Stimulated activated effector memory CD8-positive, alpha-beta T cell treated with anti-CD3 and anti-CD28 coated beads, Interleukin-12 subunit alpha, Interleukin-12 subunit beta, amount 100 ng/mL, for 72 hours (primary cell): ENCODE measurements around the gene NINJ2.
A peak's percentile ranks its signal among the peaks of the same experiment; 100 is the strongest.
"Not testable (repeated sequence)": the region's sequence is repeated elsewhere in the genome, so short reads cannot be mapped to it uniquely, and the experiment has no call there.

Source experiments
- ATAC-seq: fragments of 150-1000 bp; cut with Tn5 transposase; 2 replicates; pipeline ENCODE4 v1.10.0; 2021
- DNase-seq, 2 donors: peaks; one replicate each; pipeline ENCODE4 v3.0.0; 2021 to 2022; ENCODE audit warnings: low spot score in 2 of 2
- H3K27ac Mint-ChIP-seq: one replicate; pipeline ENCODE4 v1.8.0; 2022; ENCODE audit warnings: mild to moderate bottlenecking, mixed read lengths
- H3K36me3 Mint-ChIP-seq: one replicate; pipeline ENCODE4 v1.8.0; 2022; ENCODE audit warnings: mild to moderate bottlenecking, mixed read lengths
- H3K4me1 Mint-ChIP-seq: one replicate; pipeline ENCODE4 v1.8.0; 2022; ENCODE audit warnings: mixed read lengths
- H3K4me3 Mint-ChIP-seq: one replicate; pipeline ENCODE4 v1.8.0; 2022; ENCODE audit warnings: mild to moderate bottlenecking, mixed read lengths
- H3K9me3 Mint-ChIP-seq: one replicate; pipeline ENCODE4 v1.8.0; 2022; ENCODE audit warnings: mixed read lengths

NINJ2 gene

GRCh38 chr12:579420-580110 is 83.7 kb downstream of the NINJ2 start:
- ATAC-seq (no peak), DNase-seq (no peak)
- Mint-ChIP-seq H3K4me1 (peaks cover 30% of the 10 kb centered on the region), H3K9me3 (no peaks in the 10 kb centered on the region), H3K27ac (no peak overlapping the region), H3K4me3 (no peak overlapping the region), H3K36me3 (no peaks in the 10 kb centered on the region)

- DNase-seq (no peak), ATAC-seq (no peak)
- Mint-ChIP-seq H3K4me1 (peaks cover 32% of the 10 kb centered on the region), H3K27ac (no peak overlapping the region), H3K4me3 (no peak overlapping the region), H3K9me3 (no peaks in the 10 kb centered on the region), H3K36me3 (no peaks in the 10 kb centered on the region)
Observed at GRCh38 chr12:578748-579419, 84.4 kb downstream of the NINJ2 start.

DNA sequence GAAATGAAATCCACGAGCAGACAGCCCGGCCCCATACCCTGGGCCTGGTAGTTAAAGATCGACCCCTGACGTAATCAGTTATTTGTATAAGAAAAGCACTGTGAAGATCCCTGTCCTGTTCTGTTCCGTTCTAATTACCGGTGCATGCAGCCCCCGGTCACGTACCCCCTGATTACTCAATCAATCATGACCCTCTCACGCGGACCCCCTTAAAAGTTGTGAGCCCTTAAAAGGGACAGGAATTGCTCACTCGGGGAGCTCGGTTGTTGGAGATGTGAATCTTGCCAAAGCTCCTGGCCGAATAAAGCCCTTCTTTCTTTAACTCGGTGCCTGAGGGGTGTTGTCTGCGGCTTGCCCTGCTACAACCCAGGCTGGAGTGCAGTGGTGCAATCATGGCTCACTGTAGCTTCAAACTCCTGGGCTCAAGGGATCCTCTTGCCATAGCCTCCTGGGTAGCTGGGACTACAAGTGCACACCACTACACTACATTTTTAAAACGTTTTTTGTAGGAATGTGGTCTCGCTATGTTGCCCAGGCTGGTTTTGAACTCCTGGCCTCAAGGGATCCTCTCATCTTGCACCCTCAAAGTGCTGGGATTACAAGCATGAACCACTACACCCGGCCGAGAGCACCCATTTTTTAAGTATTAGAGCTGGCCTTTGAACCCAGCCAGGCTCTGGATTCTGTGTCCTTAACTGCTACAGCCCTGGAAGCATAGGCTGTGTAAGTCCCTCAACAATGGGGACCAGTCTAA is 85.1 kb downstream of the NINJ2 start:
- not testable (repeated sequence) for ATAC-seq, H3K36me3 Mint-ChIP-seq, H3K27ac Mint-ChIP-seq, H3K4me3 Mint-ChIP-seq, H3K9me3 Mint-ChIP-seq, DNase-seq
- H3K4me1 Mint-ChIP-seq, result peaks cover 32% of the 10 kb centered on the region

GRCh38 chr12:576615-577110 is 86.6 kb downstream of the NINJ2 start:
- ATAC-seq, result no peak
- peak overlapping the region; percentile 76 for H3K27ac Mint-ChIP-seq
- peak overlapping the region; percentile 50 for H3K4me3 Mint-ChIP-seq

GRCh38 chr12:575948-576614 is 87.2 kb downstream of the NINJ2 start:
- DNase-seq (peak; percentile 95 to 99), ATAC-seq (peak; percentile 92)
- no peaks in the 10 kb centered on the region for H3K36me3 Mint-ChIP-seq
- peaks cover 47% of the 10 kb centered on the region for H3K4me1 Mint-ChIP-seq
- H3K4me3 Mint-ChIP-seq, result peak overlapping the region; percentile 50
- H3K9me3 Mint-ChIP-seq, result no peaks in the 10 kb centered on the region
- H3K27ac Mint-ChIP-seq, result peak overlapping the region; percentile 76

More at GRCh38 chr12:576615-577110, 86.6 kb downstream of the NINJ2 start:
- H3K9me3 Mint-ChIP-seq, result no peaks in the 10 kb centered on the region
- no peaks in the 10 kb centered on the region for H3K36me3 Mint-ChIP-seq
- no peak for DNase-seq
- peaks cover 41% of the 10 kb centered on the region for H3K4me1 Mint-ChIP-seq

DNA sequence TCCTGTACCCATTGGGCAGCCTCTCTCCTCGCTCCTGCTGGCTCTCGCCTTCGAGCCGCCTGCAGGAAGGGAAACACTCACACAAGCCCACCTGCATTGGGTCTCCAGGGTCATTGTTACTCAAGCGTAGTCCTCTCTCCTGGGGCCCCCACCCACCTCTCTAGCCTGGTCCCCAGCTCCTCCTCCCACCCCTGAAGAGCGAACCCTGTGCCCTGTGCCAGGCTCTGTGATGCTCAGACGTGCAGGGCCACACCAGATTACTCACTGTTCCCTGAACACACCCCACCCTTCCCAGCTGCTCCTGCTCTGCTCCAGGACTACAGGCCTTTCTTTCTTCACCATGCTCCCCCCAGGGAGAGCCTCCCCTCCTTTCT is 88.1 kb downstream of the NINJ2 start:
- Mint-ChIP-seq H3K4me3 (no peak overlapping the region), H3K4me1 (peaks cover 44% of the 10 kb centered on the region), H3K9me3 (no peaks in the 10 kb centered on the region)

DNA sequence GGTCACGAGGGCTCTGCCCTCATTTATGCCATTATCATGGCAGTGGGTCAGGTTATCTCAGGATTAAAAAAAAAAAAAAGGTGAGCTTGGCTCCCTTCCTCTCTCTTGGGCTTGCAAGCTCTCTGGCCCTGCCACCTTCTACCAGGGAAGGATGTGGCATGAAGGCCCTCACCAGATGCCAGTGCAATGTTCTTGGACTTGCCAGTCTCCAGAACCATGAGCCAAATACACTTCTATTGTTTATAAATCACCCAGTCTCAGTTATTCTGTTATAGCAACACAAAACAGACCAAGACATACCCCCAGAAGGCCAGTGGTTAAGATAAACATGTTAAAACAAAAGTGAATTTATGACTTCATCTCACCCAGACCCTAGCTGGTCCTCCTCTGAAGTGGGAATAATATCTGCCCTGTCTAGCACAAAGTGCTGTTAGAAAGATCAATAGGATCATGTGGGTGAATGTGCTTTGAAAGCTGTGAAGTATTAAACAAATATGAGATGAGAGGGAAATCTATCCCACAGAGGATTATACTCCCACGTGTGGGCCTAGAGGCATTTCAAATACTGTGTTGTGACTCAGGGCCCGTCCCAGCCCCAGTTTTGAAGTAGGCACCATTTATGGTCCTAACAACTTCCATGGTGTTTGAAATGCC is 88.6 kb downstream of the NINJ2 start:
- no peak for ATAC-seq
- H3K27ac Mint-ChIP-seq, result peak overlapping the region; percentile 76

More for the DNA sequence above, 88.1 kb downstream of the NINJ2 start:
- no peaks in the 10 kb centered on the region for H3K36me3 Mint-ChIP-seq
- DNase-seq (no peak), ATAC-seq (no peak)
- H3K27ac Mint-ChIP-seq, result peak overlapping the region; percentile 76

DNA sequence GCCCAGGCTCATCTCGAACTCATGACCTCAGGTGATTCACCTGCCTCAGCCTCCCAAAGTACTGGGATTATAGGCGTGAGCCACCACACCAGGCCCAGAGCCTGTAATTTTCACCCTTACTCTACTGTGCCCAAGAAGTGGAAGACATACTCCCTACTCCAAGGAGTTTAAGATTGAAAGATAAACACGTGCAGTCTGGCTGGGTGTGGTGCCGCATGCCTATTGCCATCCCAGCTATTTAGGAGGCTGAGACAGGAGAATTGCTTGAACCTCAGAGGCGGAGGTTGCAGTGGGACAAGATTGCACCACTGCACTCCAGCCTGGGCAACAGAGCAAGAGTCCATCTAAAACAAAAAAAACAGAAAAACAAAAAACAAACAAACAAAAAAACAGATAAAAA is 90.0 kb downstream of the NINJ2 start:
- H3K27ac Mint-ChIP-seq, result no peak overlapping the region
- H3K9me3 Mint-ChIP-seq, result no peaks in the 10 kb centered on the region
- ATAC-seq (no peak), DNase-seq (no peak)
- H3K36me3 Mint-ChIP-seq, result no peaks in the 10 kb centered on the region
- H3K4me3 Mint-ChIP-seq, result no peak overlapping the region
- peaks cover 53% of the 10 kb centered on the region for H3K4me1 Mint-ChIP-seq

More for the DNA sequence above, 88.6 kb downstream of the NINJ2 start:
- no peak for DNase-seq
- peaks cover 49% of the 10 kb centered on the region for H3K4me1 Mint-ChIP-seq
- no peak overlapping the region for H3K4me3 Mint-ChIP-seq
- no peaks in the 10 kb centered on the region for H3K36me3 Mint-ChIP-seq
- no peaks in the 10 kb centered on the region for H3K9me3 Mint-ChIP-seq

- Mint-ChIP-seq H3K9me3 (no peaks in the 10 kb centered on the region), H3K4me1 (peaks cover 55% of the 10 kb centered on the region), H3K36me3 (no peaks in the 10 kb centered on the region), H3K4me3 (no peak overlapping the region), H3K27ac (peak overlapping the region; percentile 74)
- ATAC-seq (peak; percentile 67), DNase-seq (no peak)
Observed at GRCh38 chr12:572532-572899, 90.7 kb downstream of the NINJ2 start.

GRCh38 chr12:571795-572531 is 91.3 kb downstream of the NINJ2 start:
- H3K4me3 Mint-ChIP-seq, result peak overlapping the region; percentile 26
- no peak for DNase-seq
- H3K4me1 Mint-ChIP-seq, result peaks cover 57% of the 10 kb centered on the region
- H3K9me3 Mint-ChIP-seq, result no peaks in the 10 kb centered on the region
- ATAC-seq, result no peak
- peak overlapping the region; percentile 74 for H3K27ac Mint-ChIP-seq
- H3K36me3 Mint-ChIP-seq, result no peaks in the 10 kb centered on the region

GRCh38 chr12:570921-571794 is 92.1 kb downstream of the NINJ2 start:
- H3K4me1 Mint-ChIP-seq, result peaks cover 57% of the 10 kb centered on the region
- H3K27ac Mint-ChIP-seq, result peak overlapping the region; percentile 74
- H3K4me3 Mint-ChIP-seq, result peak overlapping the region; percentile 26
- no peaks in the 10 kb centered on the region for H3K36me3 Mint-ChIP-seq
- DNase-seq, result no peak
- ATAC-seq, result no peak
- H3K9me3 Mint-ChIP-seq, result no peaks in the 10 kb centered on the region

DNA sequence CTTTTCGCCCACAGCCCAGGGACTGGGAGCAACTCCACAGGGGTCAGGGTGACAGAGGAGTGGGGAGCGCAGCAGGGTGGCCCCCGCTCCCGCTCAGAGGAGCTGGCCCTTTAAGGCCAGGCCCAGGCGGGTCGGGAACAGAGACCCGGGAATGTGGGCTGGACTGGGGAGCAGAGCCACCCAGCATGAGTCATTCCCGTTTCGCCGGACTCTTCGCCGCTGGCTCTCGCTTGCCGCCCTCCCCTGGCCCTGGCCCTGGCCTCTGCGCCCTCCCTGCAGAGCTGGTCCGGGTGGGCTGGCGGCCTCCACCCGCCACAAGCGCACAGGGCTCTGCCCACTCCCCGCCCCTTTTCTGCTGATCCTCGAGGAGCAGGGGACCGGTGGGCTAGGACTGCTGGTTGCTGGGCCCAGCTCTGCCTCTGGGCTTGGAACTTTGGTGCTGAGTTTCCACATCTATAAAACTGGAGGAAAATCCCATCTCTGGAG is 92.8 kb downstream of the NINJ2 start:
- Mint-ChIP-seq H3K4me1 (peaks cover 57% of the 10 kb centered on the region), H3K27ac (no peak overlapping the region), H3K9me3 (no peaks in the 10 kb centered on the region), H3K36me3 (no peaks in the 10 kb centered on the region), H3K4me3 (peak overlapping the region; percentile 74)
- DNase-seq (no peak), ATAC-seq (no peak)

- ATAC-seq (peak; percentile 90), DNase-seq (peak; percentile 87 to 92)
- Mint-ChIP-seq H3K4me3 (peak overlapping the region; percentile 74), H3K36me3 (no peaks in the 10 kb centered on the region), H3K4me1 (peaks cover 57% of the 10 kb centered on the region), H3K27ac (peak overlapping the region; percentile 26), H3K9me3 (no peaks in the 10 kb centered on the region)
Observed at GRCh38 chr12:569803-570434, 93.3 kb downstream of the NINJ2 start.
